SK-N-SH treated with all-trans-retinoic acid at 6 μM for 48 hours (cell line): ENCODE measurements around the gene ASF1A.

Source experiments
- ARNTL ChIP-seq: fragments of 450-650 bp; formaldehyde crosslinking; IDR thresholded peaks from 2 replicates; pipeline ENCODE4 v1.5.0; 2020; ENCODE audit warnings: low read depth, mild to moderate bottlenecking, moderate library complexity, borderline replicate concordance
- CSRNP3 ChIP-seq: fragments of 250-450 bp; sonication (Bioruptor Pico); IDR thresholded peaks from 2 replicates; pipeline ENCODE4 v1.5.1; 2021; ENCODE audit warnings: mild to moderate bottlenecking, moderate library complexity
- ESRRG ChIP-seq: fragments of 250-450 bp; sonication (Bioruptor Pico); IDR thresholded peaks from 2 replicates; pipeline ENCODE4 v1.6.1; 2021; ENCODE audit warnings: mild to moderate bottlenecking
- ISL1 ChIP-seq: fragments of 250-450 bp; sonication (Bioruptor Pico); IDR thresholded peaks from 2 replicates; pipeline ENCODE4 v2.1.2; 2022; ENCODE audit warnings: mild to moderate bottlenecking, moderate library complexity
- PATZ1 ChIP-seq: fragments of 250-450 bp; sonication (Bioruptor Pico); IDR thresholded peaks from 2 replicates; pipeline ENCODE4 v1.8.0; 2020; ENCODE audit warnings: mild to moderate bottlenecking, moderate library complexity, borderline replicate concordance
- PPARA ChIP-seq: fragments of 250-450 bp; sonication (Bioruptor Pico); IDR thresholded peaks from 2 replicates; pipeline ENCODE4 v1.5.0; 2020; ENCODE audit warnings: mild to moderate bottlenecking, borderline replicate concordance
- RARB ChIP-seq: fragments of 250-450 bp; sonication (Bioruptor Pico); IDR thresholded peaks from 2 replicates; pipeline ENCODE4 v1.8.0; 2021; ENCODE audit warnings: mild to moderate bottlenecking, moderate library complexity
- SNAI2 ChIP-seq: fragments of 250-450 bp; sonication (Bioruptor Pico); IDR thresholded peaks from 2 replicates; pipeline ENCODE4 v1.5.0; 2020; ENCODE audit warnings: mild to moderate bottlenecking, moderate library complexity
- TCF4 ChIP-seq: fragments of 250-450 bp; sonication (Bioruptor Pico); IDR thresholded peaks from 2 replicates; pipeline ENCODE4 v1.8.0; 2021; ENCODE audit warnings: mild to moderate bottlenecking, moderate library complexity, borderline replicate concordance
- TOX ChIP-seq: fragments of 250-450 bp; sonication (Bioruptor Pico); IDR thresholded peaks from 2 replicates; pipeline ENCODE4 v1.8.0; 2021; ENCODE audit warnings: mild to moderate bottlenecking, moderate library complexity, borderline replicate concordance
- ZC3H10 ChIP-seq: fragments of 250-450 bp; sonication (Bioruptor Pico); IDR thresholded peaks from 2 replicates; pipeline ENCODE4 v1.5.1; 2021; ENCODE audit warnings: mild to moderate bottlenecking, moderate library complexity
- ZFP3 ChIP-seq: fragments of 250-450 bp; sonication (Bioruptor Pico); IDR thresholded peaks from 2 replicates; pipeline ENCODE4 v1.5.0; 2020; ENCODE audit warnings: mild to moderate bottlenecking, moderate library complexity
- ZNF565 ChIP-seq: fragments of 450-650 bp; formaldehyde crosslinking; conservative IDR thresholded peaks from 2 replicates; pipeline ENCODE4 v1.5.0; 2020; ENCODE audit warnings: low read depth, mild to moderate bottlenecking, moderate library complexity
- TF ChIP-seq, protein P1 (sequence below): fragments of 250-450 bp; sonication (Bioruptor Pico); IDR thresholded peaks from 2 replicates; pipeline ENCODE4 v1.5.1; 2020; ENCODE audit warnings: low read depth, mild to moderate bottlenecking, moderate library complexity

GRCh38 chr6:118895859-118896258, 1.9 kb downstream of the ASF1A start:
- TF ChIP-seq, protein P1, sequence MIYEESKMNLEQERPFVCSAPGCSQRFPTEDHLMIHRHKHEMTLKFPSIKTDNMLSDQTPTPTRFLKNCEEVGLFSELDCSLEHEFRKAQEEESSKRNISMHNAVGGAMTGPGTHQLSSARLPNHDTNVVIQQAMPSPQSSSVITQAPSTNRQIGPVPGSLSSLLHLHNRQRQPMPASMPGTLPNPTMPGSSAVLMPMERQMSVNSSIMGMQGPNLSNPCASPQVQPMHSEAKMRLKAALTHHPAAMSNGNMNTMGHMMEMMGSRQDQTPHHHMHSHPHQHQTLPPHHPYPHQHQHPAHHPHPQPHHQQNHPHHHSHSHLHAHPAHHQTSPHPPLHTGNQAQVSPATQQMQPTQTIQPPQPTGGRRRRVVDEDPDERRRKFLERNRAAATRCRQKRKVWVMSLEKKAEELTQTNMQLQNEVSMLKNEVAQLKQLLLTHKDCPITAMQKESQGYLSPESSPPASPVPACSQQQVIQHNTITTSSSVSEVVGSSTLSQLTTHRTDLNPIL (CRISPR knock-in tag): no peak
- TF ChIP-seq ARNTL (CRISPR knock-in tag) (no peak), ZFP3 (no peak), RARB (CRISPR knock-in tag) (no peak), TCF4 (CRISPR knock-in tag) (no peak), PATZ1 (CRISPR knock-in tag) (no peak), PPARA (CRISPR knock-in tag) (no peak), ISL1 (CRISPR knock-in tag) (no peak), TOX (CRISPR knock-in tag) (no peak), ZNF565 (no peak), CSRNP3 (CRISPR knock-in tag) (no peak), SNAI2 (no peak), ZC3H10 (CRISPR knock-in tag) (no peak), ESRRG (CRISPR knock-in tag) (no peak)
